GM08714 (cell line): Measurements from ENCODE around the gene EPS8L1.

Source experiments
- H3K4me3 ChIP-seq: fragments of 200-500 bp; sonication (Bioruptor generic); 2 replicates; pipeline ENCODE4 v1.5.1; 2014; ENCODE audit warnings: mild to moderate bottlenecking, low read length, inconsistent platforms
- ZNF274 ChIP-seq: IDR thresholded peaks from 2 replicates; pipeline ENCODE4 v1.6.1; 2012; ENCODE audit warnings: mild to moderate bottlenecking, low read depth, low read length

EPS8L1 gene

DNA sequence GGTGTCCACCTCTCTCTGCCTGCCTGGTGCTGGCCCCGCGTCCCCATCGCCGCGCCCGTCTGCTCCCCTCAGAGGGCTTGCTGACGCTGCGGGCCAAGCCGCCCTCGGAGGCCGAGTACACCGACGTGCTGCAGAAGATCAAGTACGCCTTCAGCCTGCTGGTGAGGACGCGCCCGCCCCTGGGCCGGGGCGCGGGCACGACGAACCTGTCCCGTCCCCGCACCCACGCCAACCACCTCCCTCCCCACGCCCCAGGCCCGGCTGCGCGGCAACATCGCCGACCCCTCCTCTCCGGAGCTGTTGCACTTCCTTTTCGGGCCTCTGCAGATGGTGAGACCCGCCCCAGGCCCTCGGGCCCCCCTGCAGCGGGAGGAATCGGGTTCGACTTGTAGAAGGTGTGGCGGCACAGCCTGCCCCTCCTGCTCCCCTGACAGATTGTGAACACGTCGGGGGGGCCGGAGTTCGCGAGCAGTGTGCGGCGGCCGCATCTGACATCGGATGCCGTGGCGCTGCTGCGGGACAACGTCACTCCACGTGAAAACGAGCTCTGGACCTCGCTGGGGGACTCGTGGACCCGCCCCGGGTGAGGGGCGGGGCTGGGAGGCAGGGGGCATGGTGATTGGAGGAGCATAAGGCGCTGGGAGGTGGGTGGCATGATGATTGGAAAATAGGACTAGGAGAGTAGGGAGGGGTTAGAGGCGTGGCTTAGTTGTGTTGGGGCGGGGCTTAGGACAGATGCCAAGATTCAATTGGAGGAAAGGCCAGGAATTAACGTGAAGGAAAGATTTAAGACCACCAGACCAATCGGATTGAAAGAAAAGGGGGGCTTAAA is 6.6 kb downstream of the EPS8L1 start:
- H3K4me3 ChIP-seq: no peak overlapping the region; the same call in 1 of the 2 replicates
- TF ChIP-seq ZNF274: no peak

- no peak for TF ChIP-seq ZNF274
- no peak overlapping the region for H3K4me3 ChIP-seq
Observed at GRCh38 chr19:55083004-55083850, 7.6 kb downstream of the EPS8L1 start.

GRCh38 chr19:55084416-55084815 is 8.7 kb downstream of the EPS8L1 start:
- no peak overlapping the region for H3K4me3 ChIP-seq
- TF ChIP-seq ZNF274: no peak

GRCh38 chr19:55085923-55086715 is 10.4 kb downstream of the EPS8L1 start:
- TF ChIP-seq ZNF274: no peak
- no peak overlapping the region for H3K4me3 ChIP-seq

DNA sequence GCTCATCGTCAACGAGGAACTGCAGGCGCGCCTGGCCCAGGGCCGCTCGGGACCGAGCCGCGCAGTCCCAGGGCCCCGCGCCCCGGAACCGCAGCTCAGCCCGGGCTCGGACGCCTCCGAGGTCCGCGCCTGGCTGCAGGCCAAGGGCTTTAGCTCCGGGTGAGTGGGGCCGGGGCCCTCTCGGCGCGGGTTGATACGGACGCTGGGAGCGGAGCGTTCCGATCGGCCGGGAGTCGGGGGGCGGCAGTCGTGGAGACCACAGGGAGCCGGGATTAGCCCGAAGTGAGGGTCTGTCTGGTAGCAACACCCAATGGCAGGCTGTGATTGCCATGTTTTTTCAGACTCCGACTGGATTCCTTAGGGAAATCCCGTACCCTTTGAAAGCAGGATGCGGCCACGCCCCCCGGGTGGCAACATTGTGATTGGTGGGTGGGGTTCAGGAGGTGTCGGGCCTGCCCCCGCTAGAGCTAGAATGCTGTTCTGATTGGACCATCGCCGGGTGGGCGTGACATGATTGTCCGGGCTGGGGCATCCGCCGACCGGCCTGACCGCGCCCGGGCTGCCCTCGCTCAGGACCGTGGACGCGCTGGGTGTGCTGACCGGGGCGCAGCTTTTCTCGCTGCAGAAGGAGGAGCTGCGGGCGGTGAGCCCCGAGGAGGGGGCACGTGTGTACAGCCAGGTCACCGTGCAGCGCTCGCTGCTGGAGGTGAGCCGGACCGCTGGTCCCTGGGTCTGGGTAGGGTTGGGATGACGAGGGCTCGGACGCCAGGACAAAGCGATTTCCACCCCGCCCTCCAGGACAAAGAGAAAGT is 11.3 kb downstream of the EPS8L1 start:
- no peak for TF ChIP-seq ZNF274
- no peak overlapping the region for H3K4me3 ChIP-seq

GRCh38 chr19:55087542-55087901 is 11.9 kb downstream of the EPS8L1 start:
- no peak for TF ChIP-seq ZNF274
- H3K4me3 ChIP-seq: no peak overlapping the region

DNA sequence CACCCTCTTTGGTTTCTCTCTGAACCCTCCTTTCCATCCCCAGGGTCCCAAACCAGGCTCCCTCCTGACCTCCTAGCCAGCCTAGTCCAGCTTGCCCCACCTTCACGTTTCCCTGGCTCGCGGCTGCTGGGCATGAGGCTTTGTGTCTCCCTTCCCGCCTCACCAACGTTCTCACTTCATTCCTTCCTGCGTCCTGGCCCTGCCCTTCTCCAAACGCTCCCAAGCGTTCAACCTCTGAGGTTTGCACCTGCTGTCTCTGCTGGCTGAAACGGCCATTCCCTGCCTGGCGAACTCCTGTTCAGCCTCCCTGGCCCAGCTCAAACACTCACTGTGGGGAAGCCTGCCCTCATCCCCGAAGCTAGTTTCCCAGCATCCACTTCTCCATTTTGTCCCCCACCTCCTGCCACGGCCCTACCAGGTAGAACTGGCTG is 12.4 kb downstream of the EPS8L1 start:
- H3K4me3 ChIP-seq: no peak overlapping the region
- TF ChIP-seq ZNF274: no peak

- no peak overlapping the region for H3K4me3 ChIP-seq
- TF ChIP-seq ZNF274: no peak
Observed at GRCh38 chr19:55088543-55089341, 13.1 kb downstream of the EPS8L1 start.

DNA sequence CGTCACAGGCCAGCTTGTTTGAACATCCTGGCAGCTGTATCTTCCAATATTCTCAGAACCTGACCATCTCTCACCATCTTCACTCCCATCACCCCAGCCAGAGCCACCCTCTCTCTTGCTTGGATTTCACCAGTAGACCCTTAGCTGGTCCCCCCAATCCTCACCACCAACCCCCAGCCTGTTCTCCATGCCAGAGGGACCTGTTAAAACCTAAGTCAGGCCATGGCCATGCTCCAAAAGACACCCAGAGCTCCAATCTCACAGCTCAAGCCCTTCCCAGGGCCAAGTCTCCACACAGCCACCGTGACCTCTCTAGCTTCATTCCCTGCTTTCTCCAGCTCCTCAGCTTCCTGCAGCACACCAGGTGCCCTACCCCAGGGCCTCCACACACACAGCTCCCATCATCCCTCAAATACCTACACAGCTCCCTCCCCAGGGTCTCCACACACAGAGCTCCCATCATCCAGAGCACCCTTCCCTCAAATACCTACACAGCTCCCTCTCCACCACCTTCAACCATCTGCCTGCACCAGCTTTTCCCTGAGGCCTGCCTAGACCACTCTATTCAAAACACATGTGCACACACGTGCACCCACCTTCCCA is 13.8 kb downstream of the EPS8L1 start:
- H3K4me3 ChIP-seq: no peak overlapping the region

DNA sequence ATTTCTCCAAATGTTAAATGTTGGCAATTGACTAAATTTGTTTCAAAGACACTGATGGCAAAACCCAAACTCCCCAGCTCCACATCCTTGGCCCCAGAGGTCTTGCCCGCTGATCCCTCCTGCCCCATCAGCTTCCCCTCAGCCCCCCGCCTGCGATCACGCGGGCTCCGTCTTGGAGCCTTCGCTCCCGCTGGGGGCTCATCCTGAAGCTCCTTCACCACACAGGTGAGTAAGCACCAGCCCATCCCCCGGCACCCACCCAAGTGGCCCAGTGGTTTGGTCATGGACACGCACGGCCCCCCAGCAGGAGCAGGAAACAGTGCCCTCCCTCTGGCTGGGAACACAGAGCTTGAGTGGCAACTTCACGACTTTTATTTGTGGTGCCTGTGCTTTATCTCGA is 14.9 kb downstream of the EPS8L1 start:
- H3K4me3 ChIP-seq: no peak overlapping the region
- no peak for TF ChIP-seq ZNF274

More for the DNA sequence above, 13.8 kb downstream of the EPS8L1 start:
- no peak for TF ChIP-seq ZNF274

- no peak for TF ChIP-seq ZNF274
- H3K4me3 ChIP-seq: no peak overlapping the region
Observed at GRCh38 chr19:55091126-55091910, 15.6 kb downstream of the EPS8L1 start.

DNA sequence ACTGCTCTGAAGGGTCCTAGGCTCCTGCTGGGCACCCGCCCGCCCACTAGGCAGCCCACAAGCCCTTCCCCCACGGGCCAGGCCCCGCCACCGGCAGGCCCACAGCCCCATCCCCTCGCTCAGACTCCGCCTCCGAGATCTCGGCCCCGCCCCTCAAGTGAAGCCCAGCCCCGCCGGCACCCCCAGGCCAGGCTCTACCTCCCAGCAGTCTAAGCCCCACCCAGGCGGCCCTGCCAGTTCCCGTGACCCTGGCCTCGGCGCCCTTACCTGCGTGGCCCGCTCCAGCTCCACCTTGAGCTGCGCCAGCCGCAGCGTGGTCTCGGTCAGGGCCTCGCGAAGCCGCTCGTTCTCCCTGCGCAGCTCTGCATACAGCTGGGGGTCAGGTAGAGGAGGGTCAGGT is 16.3 kb downstream of the EPS8L1 start:
- no peak overlapping the region for H3K4me3 ChIP-seq
- TF ChIP-seq ZNF274: no peak
